Hepatocyte (in vitro differentiated cells): ENCODE measurements around the gene KIF26B. TPM values are rescaled to one million over a fixed set of nuclear protein-coding genes. Genes with fewer than 3 reads are reported as not detected.
A peak's percentile ranks its signal among the peaks of the same experiment; 100 is the strongest.

Experiments
- DNase-seq: peaks from one replicate; pipeline ENCODE4 v3.0.0-alpha.2; 2016; ENCODE audit warnings: low spot score
- H2AFZ ChIP-seq: fragments of 200-600 bp; sonication (generic); 2 replicates; pipeline ENCODE4 v1.6.0; 2016; ENCODE audit warnings: antibody characterized with exemption, mild to moderate bottlenecking
- H3K27ac ChIP-seq: fragments of 200-600 bp; sonication (generic); 2 replicates; pipeline ENCODE4 v1.5.1; 2016; ENCODE audit warnings: mild to moderate bottlenecking
- H3K27me3 ChIP-seq: fragments of 200-600 bp; sonication (generic); 2 replicates; pipeline ENCODE4 v1.6.1; 2016
- H3K36me3 ChIP-seq: fragments of 200-600 bp; sonication (generic); replicated peaks from 2 replicates; pipeline ENCODE4 v1.5.1; 2016; ENCODE audit warnings: low read depth; ENCODE audit not compliant: insufficient read depth
- H3K4me1 ChIP-seq: fragments of 200-600 bp; sonication (generic); 2 replicates; pipeline ENCODE4 v1.5.1; 2016; ENCODE audit warnings: mild to moderate bottlenecking, moderate library complexity; ENCODE audit not compliant: insufficient read depth
- H3K4me2 ChIP-seq: fragments of 200-600 bp; sonication (generic); 2 replicates; pipeline ENCODE4 v1.6.0; 2016
- H3K4me3 ChIP-seq: fragments of 200-600 bp; sonication (generic); 2 replicates; pipeline ENCODE4 v1.5.1; 2016; ENCODE audit warnings: mild to moderate bottlenecking
- H3K79me2 ChIP-seq: fragments of 200-600 bp; sonication (generic); 2 replicates; pipeline ENCODE4 v1.6.0; 2017; ENCODE audit warnings: mild to moderate bottlenecking
- H3K9me2 ChIP-seq: fragments of 200-600 bp; sonication (generic); replicated peaks from 2 replicates; pipeline ENCODE4 v1.6.0; 2017; ENCODE audit warnings: mild to moderate bottlenecking; ENCODE audit not compliant: insufficient read depth
- H3K9me3 ChIP-seq: fragments of 200-600 bp; sonication (generic); 2 replicates; pipeline ENCODE4 v1.5.1; 2016; ENCODE audit warnings: low read depth, mild to moderate bottlenecking
- H4K20me1 ChIP-seq: fragments of 200-600 bp; sonication (generic); 2 replicates; pipeline ENCODE4 v1.6.0; 2016; ENCODE audit warnings: mild to moderate bottlenecking; ENCODE audit not compliant: insufficient read depth, poor library complexity, severe bottlenecking
- CTCF ChIP-seq: fragments of 200-600 bp; sonication (generic); IDR thresholded peaks from 2 replicates; pipeline ENCODE4 v1.5.1; 2016; ENCODE audit warnings: antibody characterized with exemption, mild to moderate bottlenecking; ENCODE audit not compliant: poor library complexity
- EZH2 ChIP-seq: fragments of 200-600 bp; sonication (generic); IDR thresholded peaks from 2 replicates; pipeline ENCODE4 v1.6.1; 2016; ENCODE audit warnings: antibody characterized with exemption, mild to moderate bottlenecking, borderline replicate concordance
- EZH2phosphoT487 ChIP-seq: fragments of 200-600 bp; sonication (generic); IDR thresholded peaks from one replicate; pipeline ENCODE4 v1.6.1; 2018; ENCODE audit warnings: antibody characterized with exemption, mild to moderate bottlenecking, low read depth, moderate library complexity; ENCODE audit not compliant: unreplicated experiment, severe bottlenecking
- WGBS: methylation state at CpG from one replicate; pipeline ENCODE4 v1.1.6; 2016; ENCODE audit warnings: low lambda C conversion rate; ENCODE audit errors: missing lambda C conversion rate; 5-methylcytosine and 5-hydroxymethylcytosine counted together
- polyA plus RNA-seq: library from polyadenylated mRNA; unstranded; fragments of >200 nt; fragmentation: Nextera tagmentation; extraction: Ambion mirVana; gene quantifications from 2 replicates; pipeline ENCODE4 v1.2.1, GENCODE V29; 2016
- total RNA-seq: library from RNA; depleted of rRNA; stranded (reverse); fragments of >200 nt; gene quantifications from 2 replicates; pipeline ENCODE4 v1.2.3, GENCODE V29; 2014

KIF26B gene
- total and polyA plus RNA-seq, 2 experiments from 2014 or later = 12.7 to 21.6 TPM

- H2AFZ ChIP-seq = no peak overlapping the region
- WGBS = over 99% methylated on average over 9 of the region's 9 CpGs
- DNase-seq = no peak
- H3K27me3 ChIP-seq = no peaks in the 10 kb centered on the region
- no peaks in the 10 kb centered on the region for H3K9me2 ChIP-seq
- H3K4me1 ChIP-seq = no peaks in the 10 kb centered on the region
- H3K4me3 ChIP-seq = no peak overlapping the region
- no peaks in the 10 kb centered on the region for H3K36me3 ChIP-seq
- no peaks in the 10 kb centered on the region for H3K9me3 ChIP-seq
- H3K79me2 ChIP-seq = no peaks in the 10 kb centered on the region
- no peak for TF ChIP-seq EZH2phosphoT487
- TF ChIP-seq CTCF = no peak
- no peak for TF ChIP-seq EZH2
- no peak overlapping the region for H3K4me2 ChIP-seq
- H4K20me1 ChIP-seq = no peaks in the 10 kb centered on the region
- no peak overlapping the region for H3K27ac ChIP-seq
Measured at GRCh38 chr1:245551536-245551935, 396.8 kb downstream of the KIF26B start.

- H3K27me3 ChIP-seq = no peaks in the 10 kb centered on the region
- no peak for DNase-seq
- no peaks in the 10 kb centered on the region for H3K9me2 ChIP-seq
- H3K79me2 ChIP-seq = no peaks in the 10 kb centered on the region
- H3K27ac ChIP-seq = no peak overlapping the region
- TF ChIP-seq EZH2 (no peak), EZH2phosphoT487 (no peak), CTCF (no peak)
- H3K36me3 ChIP-seq = no peaks in the 10 kb centered on the region
- H4K20me1 ChIP-seq = no peaks in the 10 kb centered on the region
- WGBS = 92% methylated on average over 9 of the region's 9 CpGs
- H2AFZ ChIP-seq = no peak overlapping the region
- no peaks in the 10 kb centered on the region for H3K9me3 ChIP-seq
- no peak overlapping the region for H3K4me2 ChIP-seq
- no peaks in the 10 kb centered on the region for H3K4me1 ChIP-seq
- H3K4me3 ChIP-seq = no peak overlapping the region
Measured at GRCh38 chr1:245552331-245552730, 397.5 kb downstream of the KIF26B start.

GRCh38 chr1:245556057-245556456 is 401.3 kb downstream of the KIF26B start:
- H3K27me3 ChIP-seq = no peaks in the 10 kb centered on the region
- H3K4me1 ChIP-seq = peaks cover 6% of the 10 kb centered on the region
- no peaks in the 10 kb centered on the region for H4K20me1 ChIP-seq
- no peaks in the 10 kb centered on the region for H3K9me3 ChIP-seq
- H3K27ac ChIP-seq = no peak overlapping the region
- H3K79me2 ChIP-seq = no peaks in the 10 kb centered on the region
- 97% methylated on average over 3 of the region's 3 CpGs for WGBS
- TF ChIP-seq EZH2phosphoT487 (no peak), EZH2 (no peak), CTCF (no peak)
- H3K4me2 ChIP-seq = no peak overlapping the region
- no peak for DNase-seq
- H2AFZ ChIP-seq = no peak overlapping the region
- H3K36me3 ChIP-seq = no peaks in the 10 kb centered on the region
- no peak overlapping the region for H3K4me3 ChIP-seq
- no peaks in the 10 kb centered on the region for H3K9me2 ChIP-seq

GRCh38 chr1:245558069-245558468 is 403.3 kb downstream of the KIF26B start:
- DNase-seq = peak; percentile 45
- no peak overlapping the region for H3K4me2 ChIP-seq
- TF ChIP-seq CTCF = no peak
- no peak for TF ChIP-seq EZH2phosphoT487

More at GRCh38 chr1:245558069-245558468, 403.3 kb downstream of the KIF26B start:
- H3K27me3 ChIP-seq = no peaks in the 10 kb centered on the region
- peaks cover 6% of the 10 kb centered on the region for H3K4me1 ChIP-seq
- no peaks in the 10 kb centered on the region for H3K9me3 ChIP-seq
- H3K4me3 ChIP-seq = no peak overlapping the region
- H3K27ac ChIP-seq = peak overlapping the region; percentile 48
- H4K20me1 ChIP-seq = no peaks in the 10 kb centered on the region
- H2AFZ ChIP-seq = no peak overlapping the region
- 66% methylated on average over 5 of the region's 5 CpGs for whole genome bisulfite sequencing
- no peaks in the 10 kb centered on the region for H3K36me3 ChIP-seq
- H3K9me2 ChIP-seq = no peaks in the 10 kb centered on the region
- peaks cover 2% of the 10 kb centered on the region for H3K79me2 ChIP-seq
